Suprapubic skin (tissue), 4 donors: Measurements from ENCODE around the gene CSRP1. TPM values are rescaled to one million over a fixed set of nuclear protein-coding genes. Genes with fewer than 3 reads are reported as not detected.

Experiments
- DNase-seq, 2 donors: peaks; one replicate each; pipeline ENCODE4 v3.0.0-alpha.2; 2019; ENCODE audit warnings: low spot score in 2 of 2
- H3K27ac ChIP-seq: fragments of 200-600 bp; sonication (generic); one replicate; pipeline ENCODE4 v1.5.1; 2019
- H3K27me3 ChIP-seq: fragments of 200-600 bp; sonication (generic); one replicate; pipeline ENCODE4 v1.5.1; 2019
- H3K36me3 ChIP-seq: fragments of 200-600 bp; sonication (generic); one replicate; pipeline ENCODE4 v1.5.1; 2019
- H3K4me1 ChIP-seq: fragments of 200-600 bp; sonication (generic); one replicate; pipeline ENCODE4 v1.5.1; 2019
- H3K4me3 ChIP-seq: fragments of 200-600 bp; sonication (generic); one replicate; pipeline ENCODE4 v1.5.1; 2019; ENCODE audit warnings: mild to moderate bottlenecking
- H3K9me3 ChIP-seq: fragments of 200-600 bp; sonication (generic); one replicate; pipeline ENCODE4 v1.5.1; 2019
- CTCF ChIP-seq, 2 donors: fragments of 200-600 bp in 1 of 2; fragments of 450-650 bp in 1 of 2; sonication (generic) in 1 of 2; IDR thresholded peaks; one replicate each; pipeline ENCODE4 v1.5.1; 2016 to 2019; ENCODE audit warnings: antibody characterized with exemption in 2 of 2, mild to moderate bottlenecking in 1 of 2, moderate library complexity in 1 of 2
- EP300 ChIP-seq: sonication (generic); formaldehyde crosslinking; IDR thresholded peaks from one replicate; pipeline ENCODE4 v1.6.1; 2017; ENCODE audit warnings: antibody characterized with exemption
- POLR2A ChIP-seq, 2 donors: fragments of 450-650 bp; IDR thresholded peaks; one replicate each; pipeline ENCODE4 v1.6.1; 2017; ENCODE audit warnings: antibody characterized with exemption in 2 of 2, mild to moderate bottlenecking in 2 of 2, moderate library complexity in 2 of 2
- POLR2AphosphoS5 ChIP-seq, 3 donors: sonication (generic); formaldehyde crosslinking; IDR thresholded peaks; one replicate each; pipeline ENCODE4 v1.6.1; 2017; ENCODE audit warnings: antibody characterized with exemption in 3 of 3
- WGBS: methylation state at CpG from one replicate; pipeline ENCODE4 v1.1.5; 2018; 5-methylcytosine and 5-hydroxymethylcytosine counted together
- total RNA-seq, 4 donors: library from RNA; depleted of rRNA; stranded (reverse); fragments of >200 nt; gene quantifications; one replicate each; pipeline ENCODE4 v1.1.0, GENCODE V29; 2016

CSRP1 gene
- total RNA-seq, 4 donors from 2014 or later: 379 to 436 (median 414) TPM

GRCh38 chr1:201465698-201466290, 41.1 kb downstream of the CSRP1 start:
- 58% methylated on average over 7 of the region's 9 CpGs for WGBS
- Histone ChIP-seq H3K9me3 (no peaks in the 10 kb centered on the region), H3K36me3 (peaks cover 20% of the 10 kb centered on the region), H3K4me3 (peak overlapping the region; percentile 89), H3K27ac (peak overlapping the region; percentile 96), H3K4me1 (peaks cover 75% of the 10 kb centered on the region), H3K27me3 (no peaks in the 10 kb centered on the region)
- TF ChIP-seq EP300: no peak
- TF ChIP-seq POLR2A (IDR thresholded peaks at IDR 0.05): no peak
- TF ChIP-seq POLR2AphosphoS5 (IDR thresholded peaks at IDR 0.05): no peak
- no peak for TF ChIP-seq CTCF (IDR thresholded peaks at IDR 0.05)
- no peak for DNase-seq

GRCh38 chr1:201463071-201463552, 43.8 kb downstream of the CSRP1 start:
- no peak for DNase-seq
- 78% methylated on average over 7 of the region's 7 CpGs for WGBS
- Histone ChIP-seq H3K4me3 (no peak overlapping the region), H3K27me3 (no peaks in the 10 kb centered on the region), H3K4me1 (peaks cover 70% of the 10 kb centered on the region), H3K9me3 (no peaks in the 10 kb centered on the region), H3K36me3 (peaks cover 20% of the 10 kb centered on the region), H3K27ac (peak overlapping the region; percentile 92)
- TF ChIP-seq CTCF (IDR thresholded peaks at IDR 0.05) (no peak), POLR2AphosphoS5 (IDR thresholded peaks at IDR 0.05) (no peak), EP300 (no peak), POLR2A (IDR thresholded peaks at IDR 0.05) (no peak)

- DNase-seq: peak; percentile 92 to 94
- WGBS: 37% methylated on average over 13 of the region's 13 CpGs
Measured at GRCh38 chr1:201461645-201462441, 45.1 kb downstream of the CSRP1 start.

GRCh38 chr1:201460814-201461644, 45.9 kb downstream of the CSRP1 start:
- no peaks in the 10 kb centered on the region for H3K27me3 ChIP-seq
- peak overlapping the region; percentile 92 for H3K27ac ChIP-seq
- no peak overlapping the region for H3K4me3 ChIP-seq
- no peaks in the 10 kb centered on the region for H3K9me3 ChIP-seq
- H3K36me3 ChIP-seq: peaks cover 19% of the 10 kb centered on the region
- no peak for TF ChIP-seq POLR2AphosphoS5 (IDR thresholded peaks at IDR 0.05)
- peak in 1 of 2 donors; percentile 83 for DNase-seq
- WGBS: 49% methylated on average over 8 of the region's 8 CpGs
- H3K4me1 ChIP-seq: peaks cover 72% of the 10 kb centered on the region

More at GRCh38 chr1:201461645-201462441, 45.1 kb downstream of the CSRP1 start:
- Histone ChIP-seq H3K36me3 (peaks cover 20% of the 10 kb centered on the region), H3K4me1 (peaks cover 72% of the 10 kb centered on the region), H3K4me3 (no peak overlapping the region), H3K27me3 (no peaks in the 10 kb centered on the region), H3K9me3 (no peaks in the 10 kb centered on the region), H3K27ac (peak overlapping the region; percentile 92)
- TF ChIP-seq EP300 (no peak), POLR2A (IDR thresholded peaks at IDR 0.05) (no peak), POLR2AphosphoS5 (IDR thresholded peaks at IDR 0.05) (peak; percentile 57 to 85 (median 58)), CTCF (IDR thresholded peaks at IDR 0.05) (no peak)

- WGBS: 78% methylated on average over 5 of the region's 5 CpGs
- no peak overlapping the region for H3K27ac ChIP-seq
- H3K4me1 ChIP-seq: peaks cover 68% of the 10 kb centered on the region
Measured at GRCh38 chr1:201459775-201460174, 47.1 kb downstream of the CSRP1 start.

More at GRCh38 chr1:201459775-201460174, 47.1 kb downstream of the CSRP1 start:
- H3K27me3 ChIP-seq: no peaks in the 10 kb centered on the region
- H3K36me3 ChIP-seq: peaks cover 7% of the 10 kb centered on the region
- H3K4me3 ChIP-seq: no peak overlapping the region
- H3K9me3 ChIP-seq: no peaks in the 10 kb centered on the region
- no peak for DNase-seq
- TF ChIP-seq POLR2A (IDR thresholded peaks at IDR 0.05) (no peak), CTCF (IDR thresholded peaks at IDR 0.05) (no peak), EP300 (no peak), POLR2AphosphoS5 (IDR thresholded peaks at IDR 0.05) (no peak)
